Body of pancreas (tissue), 4 donors: ENCODE results near the gene CEP128. TPM values are rescaled to one million over a fixed set of nuclear protein-coding genes. Genes with fewer than 3 reads are reported as not detected.
"Not testable (repeated sequence)": the region's sequence is repeated elsewhere in the genome, so short reads cannot be mapped to it uniquely, and the experiment has no call there.

ENCODE experiments used
- ATAC-seq: fragments of 150-250 bp; one replicate; pipeline ENCODE4 v1.9.1; 2016
- DNase-seq, 4 donors: peaks; one replicate each; pipeline ENCODE4 v3.0.0-alpha.2; 2019
- H3K27ac ChIP-seq, 4 donors: fragments of 200-600 bp; sonication (generic); 1 replicate in 3 of 4; 2 replicates in 1 of 4; pipeline versions ENCODE4 v1.5.1 to v1.6.1; 2016 to 2019; ENCODE audit warnings: mild to moderate bottlenecking in 1 of 4, mixed read lengths in 1 of 4, moderate library complexity in 1 of 4
- H3K27me3 ChIP-seq, 2 donors: fragments of 200-600 bp; sonication (generic); one replicate each; pipeline ENCODE4 v1.6.0; 2016; ENCODE audit warnings: mild to moderate bottlenecking in 1 of 2
- H3K36me3 ChIP-seq, 2 donors: fragments of 200-600 bp; sonication (generic); replicated peaks in 1 of 2; 2 replicates each; pipeline ENCODE4 v1.5.1; 2016; ENCODE audit warnings: low read depth in 2 of 2; ENCODE audit not compliant: insufficient read depth in 1 of 2
- H3K4me1 ChIP-seq: fragments of 200-600 bp; sonication (generic); one replicate; pipeline ENCODE4 v1.6.0; 2016
- H3K4me3 ChIP-seq, 2 donors: fragments of 200-600 bp; sonication (generic); 1 replicate in 1 of 2; 2 replicates in 1 of 2; pipeline ENCODE4 v1.5.1; 2016 to 2019
- H3K9me3 ChIP-seq, 3 donors: fragments of 200-600 bp; sonication (generic); 1 replicate in 2 of 3; 2 replicates in 1 of 3; pipeline ENCODE4 v1.5.1; 2016
- POLR2A ChIP-seq, 3 donors: fragments of 450-650 bp; IDR thresholded peaks; one replicate each; pipeline ENCODE4 v1.6.1; 2016; ENCODE audit warnings: antibody characterized with exemption in 3 of 3, mild to moderate bottlenecking in 2 of 3
- WGBS, 2 donors: methylation state at CpG; one replicate each; pipeline ENCODE4 v1.1.5; 2017; 5-methylcytosine and 5-hydroxymethylcytosine counted together
- intact Hi-C: fragments of 100-400 bp; cut with DNase I; formaldehyde crosslinking; loops from one replicate; pipeline ENCODE4 v1.15.1; 2023
- total RNA-seq, 2 donors: library from RNA; depleted of rRNA; stranded (reverse); fragments of >200 nt; gene quantifications; one replicate each; pipeline ENCODE4 v1.1.0, GENCODE V29; 2016
- TF ChIP-seq, protein P1 (sequence below), 7 experiments: fragments of 450-650 bp in 4 of 7; fragments of 200-600 bp in 3 of 7; sonication (generic) in 3 of 7; IDR thresholded peaks; one replicate each; pipeline ENCODE4 v1.5.1; 2016 to 2019; ENCODE audit warnings: antibody characterized with exemption in 7 of 7

The CEP128 gene
- total RNA-seq, 2 donors from 2014 or later, result 7.8 to 14.5 TPM

DNA sequence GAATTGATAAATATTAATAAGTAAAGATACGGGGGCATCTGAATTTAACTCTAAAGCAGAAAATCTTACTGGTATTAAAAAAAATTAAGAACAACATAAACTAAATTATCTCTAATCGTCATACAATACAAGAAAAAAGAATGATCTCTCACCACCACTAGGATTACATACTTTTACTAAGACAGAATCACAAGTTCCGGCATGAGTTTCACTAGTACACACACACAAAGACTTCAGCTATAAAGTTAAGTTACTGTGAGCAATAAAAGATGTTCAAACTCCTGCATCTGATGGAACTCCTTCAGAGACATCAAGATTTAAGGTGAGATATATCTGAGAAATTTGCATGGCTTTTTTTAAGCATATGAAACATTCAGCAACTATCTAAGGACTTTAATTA lies 21.9 kb downstream of the CEP128 start:
- TF ChIP-seq, protein P1, sequence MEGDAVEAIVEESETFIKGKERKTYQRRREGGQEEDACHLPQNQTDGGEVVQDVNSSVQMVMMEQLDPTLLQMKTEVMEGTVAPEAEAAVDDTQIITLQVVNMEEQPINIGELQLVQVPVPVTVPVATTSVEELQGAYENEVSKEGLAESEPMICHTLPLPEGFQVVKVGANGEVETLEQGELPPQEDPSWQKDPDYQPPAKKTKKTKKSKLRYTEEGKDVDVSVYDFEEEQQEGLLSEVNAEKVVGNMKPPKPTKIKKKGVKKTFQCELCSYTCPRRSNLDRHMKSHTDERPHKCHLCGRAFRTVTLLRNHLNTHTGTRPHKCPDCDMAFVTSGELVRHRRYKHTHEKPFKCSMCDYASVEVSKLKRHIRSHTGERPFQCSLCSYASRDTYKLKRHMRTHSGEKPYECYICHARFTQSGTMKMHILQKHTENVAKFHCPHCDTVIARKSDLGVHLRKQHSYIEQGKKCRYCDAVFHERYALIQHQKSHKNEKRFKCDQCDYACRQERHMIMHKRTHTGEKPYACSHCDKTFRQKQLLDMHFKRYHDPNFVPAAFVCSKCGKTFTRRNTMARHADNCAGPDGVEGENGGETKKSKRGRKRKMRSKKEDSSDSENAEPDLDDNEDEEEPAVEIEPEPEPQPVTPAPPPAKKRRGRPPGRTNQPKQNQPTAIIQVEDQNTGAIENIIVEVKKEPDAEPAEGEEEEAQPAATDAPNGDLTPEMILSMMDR (IDR thresholded peaks at IDR 0.05), result no peak
- no peak for TF ChIP-seq POLR2A (IDR thresholded peaks at IDR 0.05)
- H3K36me3 ChIP-seq, result no peaks in the 10 kb centered on the region
- no peak overlapping the region for H3K4me3 ChIP-seq
- WGBS, 2 donors, result 80 to 88% methylated on average over 3 of the region's 3 CpGs
- no peak for DNase-seq
- no peaks in the 10 kb centered on the region for H3K27me3 ChIP-seq
- intact Hi-C loops, result no loop called here
- no peak for ATAC-seq
- no peaks in the 10 kb centered on the region for H3K9me3 ChIP-seq
- no peaks in the 10 kb centered on the region for H3K4me1 ChIP-seq
- H3K27ac ChIP-seq, result no peak overlapping the region

DNA sequence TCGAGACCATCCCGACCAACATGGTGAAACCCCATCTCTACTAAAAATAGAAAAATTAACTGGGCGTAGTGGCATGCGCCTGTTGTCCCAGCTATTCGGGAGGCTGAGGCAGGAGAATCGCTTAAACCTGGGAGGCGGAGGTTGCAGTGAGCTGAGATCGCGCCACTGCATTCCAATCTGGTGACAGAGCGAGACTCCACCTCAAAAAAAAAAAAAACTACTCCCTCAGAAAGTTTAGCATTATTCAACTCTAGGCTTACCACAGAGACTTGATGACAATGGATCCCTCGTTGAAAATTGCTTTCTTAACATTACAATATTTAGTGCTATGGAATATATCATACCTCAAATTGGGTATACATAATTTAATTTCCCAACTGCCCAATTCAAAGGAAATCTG lies 29.5 kb downstream of the CEP128 start:
- H3K27ac ChIP-seq, H3K4me1 ChIP-seq, DNase-seq, H3K4me3 ChIP-seq, H3K36me3 ChIP-seq, H3K27me3 ChIP-seq, ATAC-seq, H3K9me3 ChIP-seq, intact Hi-C loops: not testable (repeated sequence)
- 93 to 95% methylated on average over 11 of the region's 11 CpGs for WGBS, 2 donors

DNA sequence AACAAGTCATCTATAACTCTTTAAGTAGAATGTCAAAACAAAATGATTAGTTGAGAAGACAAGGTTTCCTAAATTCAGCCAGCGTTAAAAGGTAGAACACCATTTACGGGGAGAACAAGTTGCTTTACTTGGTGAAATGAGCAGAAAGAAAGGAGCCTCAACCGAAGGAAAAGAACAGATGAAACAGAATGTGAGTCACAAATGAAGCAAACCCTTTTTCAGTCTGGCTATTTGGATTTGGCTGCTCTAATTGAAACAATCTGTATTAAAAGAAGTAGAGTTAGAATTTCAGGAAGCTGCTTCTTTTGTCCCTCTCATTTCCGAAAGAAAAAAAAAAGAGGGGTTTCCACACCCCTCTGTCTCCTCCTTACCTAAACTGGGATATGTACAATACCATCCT lies 34.6 kb downstream of the CEP128 start:
- Histone ChIP-seq H3K36me3 (no peaks in the 10 kb centered on the region), H3K4me1 (no peaks in the 10 kb centered on the region), H3K4me3 (no peak overlapping the region), H3K27ac (no peak overlapping the region), H3K9me3 (no peaks in the 10 kb centered on the region), H3K27me3 (no peaks in the 10 kb centered on the region)
- WGBS, 2 donors, result 88 to 95% methylated on average over 4 of the region's 4 CpGs
- DNase-seq (no peak), ATAC-seq (no peak)
- no peak for TF ChIP-seq POLR2A (IDR thresholded peaks at IDR 0.05)
- TF ChIP-seq, protein P1 (IDR thresholded peaks at IDR 0.05), result no peak
- intact Hi-C loops, result no loop called here

DNA sequence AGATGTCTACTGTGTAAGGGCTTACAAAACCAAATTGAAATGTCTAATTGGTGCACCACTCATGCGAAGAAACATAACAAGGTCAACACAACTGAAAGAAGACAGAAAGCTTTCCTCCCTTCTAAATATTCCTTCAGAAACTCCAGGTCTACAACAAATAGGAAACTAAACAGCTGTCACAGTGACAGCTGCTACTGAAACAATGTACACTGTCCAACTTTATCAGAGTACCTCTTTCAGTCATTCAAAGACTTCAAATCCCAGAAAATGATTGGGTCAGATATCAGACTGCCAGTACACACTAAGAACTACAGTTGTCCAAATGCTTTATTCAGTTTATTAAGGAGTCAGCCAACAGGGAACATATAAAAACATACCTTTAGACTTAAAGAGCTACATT lies 35.2 kb downstream of the CEP128 start:
- intact Hi-C loops, result no loop called here
- ATAC-seq (no peak), DNase-seq (no peak)
- TF ChIP-seq, protein P1 (IDR thresholded peaks at IDR 0.05), result no peak
- TF ChIP-seq POLR2A (IDR thresholded peaks at IDR 0.05), result no peak
- H3K27ac ChIP-seq, result no peak overlapping the region
- no peak overlapping the region for H3K4me3 ChIP-seq
- 0 to 42% methylated on average over 1 of the region's 1 CpG for WGBS, 2 donors
- no peaks in the 10 kb centered on the region for H3K36me3 ChIP-seq
- no peaks in the 10 kb centered on the region for H3K27me3 ChIP-seq
- H3K9me3 ChIP-seq, result no peaks in the 10 kb centered on the region
- no peaks in the 10 kb centered on the region for H3K4me1 ChIP-seq

DNA sequence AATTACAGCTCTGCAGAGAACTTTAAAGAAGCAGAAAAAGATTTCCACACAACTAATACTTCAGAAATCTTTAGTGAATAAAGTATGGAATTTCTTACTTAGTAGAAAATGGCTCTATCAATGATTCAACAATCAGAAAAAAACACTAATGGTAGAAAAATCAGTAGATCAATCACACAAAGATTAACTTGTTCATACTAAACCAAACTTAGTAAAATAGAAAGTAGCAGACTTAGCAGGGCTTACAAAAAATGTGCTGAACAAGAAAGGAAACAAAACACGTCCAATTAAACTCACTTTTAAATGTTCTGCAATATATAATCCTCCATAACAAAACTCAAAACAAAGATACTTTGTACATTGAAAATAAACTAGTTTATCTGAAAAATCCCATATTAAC lies 38.9 kb downstream of the CEP128 start:
- WGBS, 2 donors, result 82 to 83% methylated on average over 1 of the region's 1 CpG
- Histone ChIP-seq H3K27ac (no peak overlapping the region), H3K4me1 (no peaks in the 10 kb centered on the region), H3K4me3 (no peak overlapping the region), H3K27me3 (no peaks in the 10 kb centered on the region), H3K36me3 (no peaks in the 10 kb centered on the region), H3K9me3 (no peaks in the 10 kb centered on the region)
- ATAC-seq (no peak), DNase-seq (no peak)
- intact Hi-C loops, result no loop called here
- TF ChIP-seq POLR2A (IDR thresholded peaks at IDR 0.05), result no peak
- TF ChIP-seq, protein P1 (IDR thresholded peaks at IDR 0.05), result no peak
